NCI-H146 (cell line): ENCODE data around the gene MED13L.
A peak's percentile ranks its signal among the peaks of the same experiment; 100 is the strongest.

Source experiments
- DNase-seq: peaks from one replicate; lab custom pipeline; 2025; lab: John Stamatoyannopoulos, UW

The MED13L gene

GRCh38 chr12:115943630-115944391, 333.7 kb downstream of the MED13L start:
- DNase-seq, result no peak

- no peak for DNase-seq
Observed at GRCh38 chr12:115943310-115943629, 334.2 kb downstream of the MED13L start.

GRCh38 chr12:115942346-115942745, 335.1 kb downstream of the MED13L start:
- no peak for DNase-seq

- DNase-seq, result no peak
Observed at GRCh38 chr12:115941362-115941761, 336.1 kb downstream of the MED13L start.

GRCh38 chr12:115938794-115939377, 338.6 kb downstream of the MED13L start:
- DNase-seq, result no peak

GRCh38 chr12:115936997-115937916, 340.2 kb downstream of the MED13L start:
- DNase-seq, result no peak

GRCh38 chr12:115934877-115935276, 342.6 kb downstream of the MED13L start:
- DNase-seq, result no peak

- DNase-seq, result no peak
Observed at GRCh38 chr12:115934046-115934445, 343.4 kb downstream of the MED13L start.

- DNase-seq, result no peak
Observed at GRCh38 chr12:115932066-115932465, 345.4 kb downstream of the MED13L start.

GRCh38 chr12:115930336-115930735, 347.2 kb downstream of the MED13L start:
- DNase-seq, result no peak

GRCh38 chr12:115926037-115926670, 351.3 kb downstream of the MED13L start:
- DNase-seq, result no peak

- DNase-seq, result no peak
Observed at GRCh38 chr12:115923851-115924250, 353.6 kb downstream of the MED13L start.

- DNase-seq, result no peak
Observed at GRCh38 chr12:115922952-115923564, 354.4 kb downstream of the MED13L start.

GRCh38 chr12:115920395-115921183, 356.9 kb downstream of the MED13L start:
- DNase-seq, result no peak

GRCh38 chr12:115918763-115919162, 358.7 kb downstream of the MED13L start:
- no peak for DNase-seq

GRCh38 chr12:115916910-115917668, 360.4 kb downstream of the MED13L start:
- DNase-seq, result peak; percentile 81

GRCh38 chr12:115914122-115914521, 363.4 kb downstream of the MED13L start:
- no peak for DNase-seq

- DNase-seq, result no peak
Observed at GRCh38 chr12:115912440-115912839, 365.1 kb downstream of the MED13L start.

- DNase-seq, result no peak
Observed at GRCh38 chr12:115911360-115911759, 366.1 kb downstream of the MED13L start.

GRCh38 chr12:115910057-115910456, 367.4 kb downstream of the MED13L start:
- DNase-seq, result no peak
